Measurements from ENCODE around the gene ARL4D. TPM values are rescaled to one million over a fixed set of nuclear protein-coding genes. Genes with fewer than 3 reads are reported as not detected.

The ARL4D gene
- total RNA-seq, 1 experiment from 2014 or later: 4.5 TPM

DNA sequence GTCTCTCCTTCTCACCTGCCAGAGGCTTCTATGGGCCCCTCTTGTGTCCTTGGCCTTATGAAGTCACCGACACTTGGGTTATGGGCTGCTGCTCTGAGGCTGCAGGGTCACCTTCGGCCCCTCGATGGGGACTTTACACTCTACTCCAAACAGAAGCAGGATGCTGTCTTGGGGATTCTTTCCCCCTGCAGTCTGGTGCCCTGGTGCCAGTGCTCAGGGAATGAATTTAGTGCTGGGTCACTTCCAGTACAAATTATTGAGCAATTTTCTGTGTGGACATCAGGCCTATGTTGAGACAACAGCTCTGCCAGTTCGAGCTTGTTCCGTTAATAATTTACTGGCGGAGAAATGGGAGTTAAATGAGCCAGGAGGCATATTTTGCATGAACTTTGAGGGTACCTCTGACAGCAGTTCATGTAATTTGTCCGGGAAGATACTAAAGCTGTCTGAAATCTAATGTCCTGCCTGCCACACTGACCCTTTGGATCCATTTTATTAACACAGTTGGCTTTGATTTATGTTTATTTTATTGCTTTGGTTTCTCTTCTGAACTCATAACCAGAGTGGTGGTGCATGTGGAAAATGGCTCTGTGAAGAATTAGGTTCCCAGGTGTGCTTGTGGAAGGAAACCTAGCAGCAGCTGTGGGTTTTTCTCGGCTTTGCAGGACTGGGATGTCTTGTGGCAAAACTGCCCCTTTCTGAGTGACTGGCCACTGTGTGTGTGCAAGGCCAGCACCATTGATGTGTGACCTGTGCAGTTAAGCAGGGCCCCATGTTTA is 50.9 kb downstream of the ARL4D start:
- DNase-seq (ENCODE audit: low read depth, low spot score) (no peak), ATAC-seq (no peak)
- no peaks in the 10 kb centered on the region for H3K36me3 ChIP-seq (ENCODE audit: control insufficient read depth, insufficient read depth, low read length)
- in situ Hi-C loops (cut with HindIII; ENCODE audit: low pct_unique_long_range_greater_than_20kb, low sequenced_read_pairs) (no loop called here), intact Hi-C loops (cut with micrococcal nuclease; ENCODE audit: unreplicated experiment) (no loop called here)
- ChIA-PET POLR2A (no interaction called here), CTCF (no interaction called here)
- no peaks in the 10 kb centered on the region for H3K4me1 ChIP-seq (ENCODE audit: control insufficient read depth, insufficient read depth, low read length)
- no peaks in the 10 kb centered on the region for H3K27me3 ChIP-seq (ENCODE audit: control insufficient read depth, insufficient read depth, low read length)
- BruUV-seq (replicated peaks): no TSS peak
- H3K9me3 ChIP-seq (ENCODE audit: control insufficient read depth, insufficient read depth, low read depth, low read length): no peaks in the 10 kb centered on the region
- no peak overlapping the region for H3K4me3 ChIP-seq (ENCODE audit: low read depth in 2 of 2, low read length in 2 of 2)
- TF ChIP-seq SIN3A (IDR thresholded peaks at IDR 0.05; ENCODE audit: borderline replicate concordance, insufficient read depth, low read depth, low read length) (no peak), TCF7L2 (IDR thresholded peaks at IDR 0.05; ENCODE audit: low read depth, low read length) (no peak), POLR2AphosphoS5 (IDR thresholded peaks at IDR 0.05; ENCODE audit: low read depth, low read length) (no peak)
- TF ChIP-seq, protein P1, sequence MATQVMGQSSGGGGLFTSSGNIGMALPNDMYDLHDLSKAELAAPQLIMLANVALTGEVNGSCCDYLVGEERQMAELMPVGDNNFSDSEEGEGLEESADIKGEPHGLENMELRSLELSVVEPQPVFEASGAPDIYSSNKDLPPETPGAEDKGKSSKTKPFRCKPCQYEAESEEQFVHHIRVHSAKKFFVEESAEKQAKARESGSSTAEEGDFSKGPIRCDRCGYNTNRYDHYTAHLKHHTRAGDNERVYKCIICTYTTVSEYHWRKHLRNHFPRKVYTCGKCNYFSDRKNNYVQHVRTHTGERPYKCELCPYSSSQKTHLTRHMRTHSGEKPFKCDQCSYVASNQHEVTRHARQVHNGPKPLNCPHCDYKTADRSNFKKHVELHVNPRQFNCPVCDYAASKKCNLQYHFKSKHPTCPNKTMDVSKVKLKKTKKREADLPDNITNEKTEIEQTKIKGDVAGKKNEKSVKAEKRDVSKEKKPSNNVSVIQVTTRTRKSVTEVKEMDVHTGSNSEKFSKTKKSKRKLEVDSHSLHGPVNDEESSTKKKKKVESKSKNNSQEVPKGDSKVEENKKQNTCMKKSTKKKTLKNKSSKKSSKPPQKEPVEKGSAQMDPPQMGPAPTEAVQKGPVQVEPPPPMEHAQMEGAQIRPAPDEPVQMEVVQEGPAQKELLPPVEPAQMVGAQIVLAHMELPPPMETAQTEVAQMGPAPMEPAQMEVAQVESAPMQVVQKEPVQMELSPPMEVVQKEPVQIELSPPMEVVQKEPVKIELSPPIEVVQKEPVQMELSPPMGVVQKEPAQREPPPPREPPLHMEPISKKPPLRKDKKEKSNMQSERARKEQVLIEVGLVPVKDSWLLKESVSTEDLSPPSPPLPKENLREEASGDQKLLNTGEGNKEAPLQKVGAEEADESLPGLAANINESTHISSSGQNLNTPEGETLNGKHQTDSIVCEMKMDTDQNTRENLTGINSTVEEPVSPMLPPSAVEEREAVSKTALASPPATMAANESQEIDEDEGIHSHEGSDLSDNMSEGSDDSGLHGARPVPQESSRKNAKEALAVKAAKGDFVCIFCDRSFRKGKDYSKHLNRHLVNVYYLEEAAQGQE (IDR thresholded peaks at IDR 0.05; ENCODE audit: insufficient read depth in 1 of 2, low read depth in 2 of 2, low read length in 1 of 2): no peak
- TF ChIP-seq, protein P2, sequence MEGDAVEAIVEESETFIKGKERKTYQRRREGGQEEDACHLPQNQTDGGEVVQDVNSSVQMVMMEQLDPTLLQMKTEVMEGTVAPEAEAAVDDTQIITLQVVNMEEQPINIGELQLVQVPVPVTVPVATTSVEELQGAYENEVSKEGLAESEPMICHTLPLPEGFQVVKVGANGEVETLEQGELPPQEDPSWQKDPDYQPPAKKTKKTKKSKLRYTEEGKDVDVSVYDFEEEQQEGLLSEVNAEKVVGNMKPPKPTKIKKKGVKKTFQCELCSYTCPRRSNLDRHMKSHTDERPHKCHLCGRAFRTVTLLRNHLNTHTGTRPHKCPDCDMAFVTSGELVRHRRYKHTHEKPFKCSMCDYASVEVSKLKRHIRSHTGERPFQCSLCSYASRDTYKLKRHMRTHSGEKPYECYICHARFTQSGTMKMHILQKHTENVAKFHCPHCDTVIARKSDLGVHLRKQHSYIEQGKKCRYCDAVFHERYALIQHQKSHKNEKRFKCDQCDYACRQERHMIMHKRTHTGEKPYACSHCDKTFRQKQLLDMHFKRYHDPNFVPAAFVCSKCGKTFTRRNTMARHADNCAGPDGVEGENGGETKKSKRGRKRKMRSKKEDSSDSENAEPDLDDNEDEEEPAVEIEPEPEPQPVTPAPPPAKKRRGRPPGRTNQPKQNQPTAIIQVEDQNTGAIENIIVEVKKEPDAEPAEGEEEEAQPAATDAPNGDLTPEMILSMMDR (IDR thresholded peaks at IDR 0.05): no peak
- no peak overlapping the region for H3K27ac ChIP-seq (ENCODE audit: low read length)

Other genes with a start within 250 kb of the ARL4D start
- 36.6 TPM for gene NBR1, start 227.8 kb upstream of the ARL4D start, total RNA-seq (2021; ENCODE audit: unreplicated experiment)
- 3.5 TPM for gene TMEM106A, start 187.1 kb upstream of the ARL4D start, total RNA-seq (2021; ENCODE audit: unreplicated experiment)
- not detected for gene CCDC200, start 170.4 kb upstream of the ARL4D start, total RNA-seq (2021; ENCODE audit: unreplicated experiment)
- 4,481 TPM for gene RNU2-1, start 165.0 kb upstream of the ARL4D start, total RNA-seq (2021; ENCODE audit: unreplicated experiment)
- 45.6 TPM for gene DHX8, start 85.0 kb downstream of the ARL4D start, total RNA-seq (2021; ENCODE audit: unreplicated experiment)
- 8.3 TPM for gene ETV4, start 147.3 kb downstream of the ARL4D start, total RNA-seq (2021; ENCODE audit: unreplicated experiment)

Data from Panc1 (cell line).